GM21423 (cell line): Measurements from ENCODE around the gene HSPA1L.
A peak's percentile ranks its signal among the peaks of the same experiment; 100 is the strongest.
"Not testable (repeated sequence)": the region's sequence is repeated elsewhere in the genome, so short reads cannot be mapped to it uniquely, and the experiment has no call there.

Experiments
- ATAC-seq: cut with Tn5 transposase; IDR thresholded peaks from one replicate; pipeline ENCODE4 v1.9.1; 2021; ENCODE audit warnings: mild to moderate bottlenecking, moderate library complexity; ENCODE audit not compliant: unreplicated experiment

The HSPA1L gene

GRCh38 chr6:31837369-31838113, 22.5 kb upstream of the HSPA1L start:
- no peak for ATAC-seq

GRCh38 chr6:31836474-31837368, 21.6 kb upstream of the HSPA1L start:
- no peak for ATAC-seq

GRCh38 chr6:31836047-31836473, 21.0 kb upstream of the HSPA1L start:
- no peak for ATAC-seq

DNA sequence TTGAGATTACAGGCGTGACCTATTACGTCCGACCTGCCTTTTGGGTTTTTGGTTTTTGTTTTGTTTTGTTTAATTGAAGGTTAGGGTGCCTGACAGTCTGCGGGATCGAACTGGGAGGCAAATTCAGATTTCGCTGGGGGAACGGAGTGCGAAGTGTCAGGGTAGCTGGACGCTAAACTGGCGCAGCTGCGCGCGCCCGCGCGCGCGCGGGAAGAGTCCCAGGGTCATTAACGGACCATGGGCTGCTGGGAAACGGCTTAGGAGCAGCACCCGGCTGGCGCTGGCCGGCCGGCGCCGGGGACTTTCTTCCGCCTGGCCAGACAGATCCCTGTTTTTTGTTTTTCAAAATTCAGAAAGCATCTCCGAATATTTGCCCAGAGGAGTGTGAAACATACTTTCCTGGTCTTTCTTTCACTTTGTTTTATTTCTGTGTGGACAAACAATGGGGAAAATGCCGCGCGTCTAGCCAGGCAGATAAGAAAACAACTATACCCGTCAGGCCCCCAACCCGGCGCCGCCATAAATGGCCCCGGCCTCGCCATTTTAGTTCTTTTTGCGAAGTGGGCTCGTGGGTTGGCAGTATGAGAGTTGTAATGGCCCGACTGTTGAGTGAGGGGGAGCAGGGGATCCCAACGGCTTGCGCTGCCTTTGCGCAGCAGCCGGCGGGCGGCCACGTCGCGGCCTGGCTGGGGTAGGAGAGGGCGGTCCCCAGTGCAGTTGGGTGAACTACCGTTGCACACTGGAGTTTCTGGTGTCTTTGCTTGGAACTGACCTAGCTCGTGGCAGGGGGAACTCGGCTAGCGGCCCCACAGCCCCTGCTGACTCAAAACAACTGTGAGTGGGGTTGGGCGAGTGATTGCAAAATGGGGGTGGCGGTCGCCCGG, 19.5 kb upstream of the HSPA1L start:
- peak; percentile 33 for ATAC-seq

DNA sequence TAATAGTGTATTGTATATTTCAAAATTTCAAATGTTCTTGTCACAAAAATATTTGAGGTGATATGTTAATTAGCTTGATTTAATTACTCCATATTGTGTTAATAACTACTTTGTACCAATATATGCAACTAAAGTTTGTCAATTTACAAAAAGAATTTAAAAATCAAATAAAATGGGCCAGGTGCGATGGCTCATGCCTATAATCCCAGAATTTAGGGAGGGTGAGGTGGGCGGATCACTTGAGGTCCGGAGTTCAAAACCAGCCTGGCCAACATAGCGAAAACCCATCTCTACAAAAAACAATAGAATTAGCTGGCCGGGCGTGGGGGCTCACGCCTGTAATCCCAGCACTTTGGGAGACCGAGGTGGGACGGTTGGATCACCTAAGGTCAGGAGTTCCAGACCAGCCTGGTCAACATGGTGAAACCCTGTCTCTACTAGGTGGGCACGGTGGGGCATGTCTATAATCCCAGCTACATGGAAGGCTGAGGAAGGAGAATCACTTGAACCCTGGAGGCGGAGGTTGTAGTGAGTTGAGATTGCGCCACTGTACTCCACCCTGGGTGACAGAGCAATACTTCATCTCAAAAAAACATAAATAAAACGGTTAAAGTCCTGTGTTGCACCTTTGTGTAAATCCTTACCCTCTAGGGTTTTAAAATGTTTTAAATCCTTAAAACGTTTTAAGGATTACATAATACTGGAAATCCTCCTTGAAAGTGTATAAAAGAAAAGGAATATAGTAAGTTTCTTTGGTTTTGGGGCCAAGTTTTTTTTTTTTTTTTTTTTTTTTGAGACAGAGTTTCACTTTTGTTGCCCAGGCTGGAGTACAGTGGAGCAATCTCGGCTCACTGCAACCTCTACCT, 16.5 kb upstream of the HSPA1L start:
- no peak for ATAC-seq

GRCh38 chr6:31830886-31831335, 15.8 kb upstream of the HSPA1L start:
- no peak for ATAC-seq

- no peak for ATAC-seq
These were observed 14.7 kb upstream of the HSPA1L start for GRCh38 chr6:31829633-31830283.

- ATAC-seq = peak; percentile 69
These were observed 12.4 kb upstream of the HSPA1L start, which contains the start of gene HSPA1B for GRCh38 chr6:31827286-31828079. HSPA1B (plus strand) TSS chr6:31827738; CDS start chr6:31827951, 213 bp downstream.

DNA sequence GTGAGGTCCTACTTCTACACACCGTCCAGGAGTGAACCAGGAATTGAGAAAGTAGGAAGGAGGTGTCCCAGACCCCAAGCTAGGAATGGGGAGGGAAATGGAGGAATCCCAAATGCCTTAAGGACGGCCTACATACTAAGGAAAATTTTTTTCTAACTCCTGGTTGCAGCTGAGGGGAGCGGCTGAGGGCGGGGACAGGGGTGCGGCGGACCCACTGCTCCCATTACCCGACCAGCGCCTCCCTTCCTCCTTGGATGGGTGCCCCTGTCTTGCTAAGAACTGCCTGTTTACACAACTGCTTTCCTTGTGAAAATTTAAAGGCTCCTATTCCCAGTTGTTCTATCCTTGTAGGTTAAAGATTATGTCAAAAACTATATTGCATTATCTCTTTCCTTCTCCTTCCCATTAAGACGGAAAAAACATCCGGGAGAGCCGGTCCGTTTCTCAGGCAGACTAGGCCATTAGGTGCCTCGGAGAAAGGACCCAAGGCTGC, 11.8 kb upstream of the HSPA1L start:
- ATAC-seq = no peak

- ATAC-seq = no peak
These were observed 10.5 kb upstream of the HSPA1L start for GRCh38 chr6:31825553-31825952.

DNA sequence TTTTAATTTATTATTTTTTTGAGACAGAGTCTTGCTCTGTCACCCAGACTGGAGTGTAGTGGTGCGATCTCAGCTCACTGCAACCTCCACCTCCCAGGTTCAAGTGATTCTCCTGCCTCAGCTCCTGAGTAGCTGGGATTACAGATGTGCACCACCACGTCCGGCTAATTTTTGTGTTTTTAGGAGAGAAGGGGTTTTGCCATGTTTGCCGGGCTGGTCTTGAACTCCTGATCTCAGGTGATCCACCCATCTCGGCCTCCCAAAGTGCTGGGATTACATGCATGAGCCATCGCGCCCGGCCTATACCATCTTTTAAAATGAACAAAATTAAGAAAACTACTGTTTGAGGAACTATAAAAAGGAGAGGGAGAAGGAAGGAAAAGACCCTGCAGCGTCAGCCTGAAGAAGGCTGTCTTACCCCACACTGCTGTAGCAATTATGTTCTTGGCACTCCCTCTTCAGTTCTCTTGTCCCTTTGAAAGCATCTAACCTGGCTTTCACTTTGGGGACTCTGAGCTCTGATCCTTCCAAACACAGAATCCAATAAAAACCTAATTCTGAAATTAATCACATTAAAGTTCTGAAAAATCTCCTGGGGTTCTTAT, 8.6 kb upstream of the HSPA1L start:
- not testable (repeated sequence) for ATAC-seq

- peak; percentile 47 for ATAC-seq
These were observed 7.1 kb upstream of the HSPA1L start for GRCh38 chr6:31822036-31822821.

GRCh38 chr6:31821301-31822035, 6.4 kb upstream of the HSPA1L start:
- peak; percentile 34 for ATAC-seq

GRCh38 chr6:31820399-31820798, 5.3 kb upstream of the HSPA1L start:
- not testable (repeated sequence) for ATAC-seq

DNA sequence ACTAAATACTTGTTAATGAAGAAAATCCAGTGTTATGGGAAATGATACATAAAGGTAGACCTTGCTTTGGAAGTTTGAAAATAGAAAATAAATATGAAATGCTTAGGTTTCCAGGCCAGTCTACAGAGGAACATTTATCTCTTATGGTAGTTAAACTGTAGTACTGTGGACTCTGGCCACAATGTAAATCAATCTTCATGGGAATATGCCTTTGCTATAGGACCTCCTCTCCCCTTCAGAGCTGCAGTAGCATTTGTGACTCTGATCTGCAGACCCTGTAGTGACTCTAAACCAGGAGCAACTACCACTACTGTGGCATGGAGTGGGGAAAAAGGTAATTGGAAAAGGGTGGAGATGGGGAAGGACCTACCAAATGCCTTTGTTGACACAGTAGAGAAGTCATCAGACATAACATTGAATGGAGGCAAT, 4.8 kb upstream of the HSPA1L start:
- ATAC-seq = no peak

- not testable (repeated sequence) for ATAC-seq
These were observed 2.9 kb upstream of the HSPA1L start for GRCh38 chr6:31817929-31818511.
